Activated B cell treated with CpG ODN at 0.5 μM for 24 hours (primary cell): ENCODE measurements around the gene S100A6. TPM values are rescaled to one million over a fixed set of nuclear protein-coding genes. Genes with fewer than 3 reads are reported as not detected.
A peak's percentile ranks its signal among the peaks of the same experiment; 100 is the strongest.

Experiments used
- ATAC-seq: fragments of 200-7000 bp; cut with Tn5 transposase; one replicate; pipeline ENCODE4 v1.10.0; 2021; ENCODE audit warnings: low read depth, mild to moderate bottlenecking, moderate library complexity
- CTCF ChIA-PET: fragments of 350-600 bp; sonication (Branson Sonifier 250); formaldehyde crosslinking; loops from one replicate; lab custom pipeline; 2021; ENCODE audit warnings: antibody characterized with exemption; lab: Charles Lee
- POLR2A ChIA-PET: fragments of 350-600 bp; sonication (Branson Sonifier 250); formaldehyde crosslinking; loops from one replicate; lab custom pipeline; 2021; ENCODE audit warnings: antibody characterized with exemption; lab: Charles Lee
- DNase-seq: peaks from one replicate; pipeline ENCODE4 v3.0.0; 2022
- H3K27ac Mint-ChIP-seq: one replicate; pipeline ENCODE4 v1.8.0; 2020; ENCODE audit warnings: mixed read lengths
- H3K27me3 Mint-ChIP-seq: one replicate; pipeline ENCODE4 v1.8.0; 2021; ENCODE audit warnings: mixed read lengths
- H3K36me3 Mint-ChIP-seq: one replicate; pipeline ENCODE4 v1.8.0; 2021; ENCODE audit warnings: low read depth, mixed read lengths
- H3K4me1 Mint-ChIP-seq: one replicate; pipeline ENCODE4 v1.8.0; 2021; ENCODE audit warnings: mixed read lengths
- H3K4me3 Mint-ChIP-seq: one replicate; pipeline ENCODE4 v1.8.0; 2020; ENCODE audit warnings: mild to moderate bottlenecking, mixed read lengths
- H3K9me3 Mint-ChIP-seq: one replicate; pipeline ENCODE4 v1.8.0; 2020; ENCODE audit warnings: mixed read lengths
- intact Hi-C: fragments of 100-400 bp; cut with micrococcal nuclease; formaldehyde crosslinking; loops from one replicate; pipeline ENCODE4 v1.15.1; 2024
- total RNA-seq: library from RNA; stranded (reverse); gene quantifications from 2 replicates; pipeline ENCODE4 v1.2.3, GENCODE V29; 2022
- TF ChIP-seq, protein P1 (sequence below): fragments of 200-600 bp; IDR thresholded peaks from one replicate; pipeline ENCODE4 v1.8.0; 2022; ENCODE audit warnings: antibody characterized with exemption, mild to moderate bottlenecking

Gene S100A6
- total RNA-seq, 1 donor from 2014 or later = 166 TPM

DNA sequence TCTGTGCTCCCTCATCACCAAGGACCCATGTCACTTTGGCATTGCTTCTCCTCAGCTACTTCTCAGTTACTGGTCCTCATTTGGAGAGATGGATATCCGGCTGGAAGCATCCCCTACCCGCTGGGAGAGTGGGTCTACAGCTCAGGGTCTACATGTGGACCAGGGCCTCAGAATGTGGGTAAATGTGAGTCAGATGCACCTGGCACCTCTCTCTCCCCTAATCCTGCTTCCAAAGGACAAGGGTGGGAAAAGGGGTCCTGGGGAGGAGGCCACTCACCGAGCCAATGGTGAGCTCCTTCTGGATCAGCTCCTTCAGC, 908 bp downstream of the S100A6 start:
- TF ChIP-seq, protein P1, sequence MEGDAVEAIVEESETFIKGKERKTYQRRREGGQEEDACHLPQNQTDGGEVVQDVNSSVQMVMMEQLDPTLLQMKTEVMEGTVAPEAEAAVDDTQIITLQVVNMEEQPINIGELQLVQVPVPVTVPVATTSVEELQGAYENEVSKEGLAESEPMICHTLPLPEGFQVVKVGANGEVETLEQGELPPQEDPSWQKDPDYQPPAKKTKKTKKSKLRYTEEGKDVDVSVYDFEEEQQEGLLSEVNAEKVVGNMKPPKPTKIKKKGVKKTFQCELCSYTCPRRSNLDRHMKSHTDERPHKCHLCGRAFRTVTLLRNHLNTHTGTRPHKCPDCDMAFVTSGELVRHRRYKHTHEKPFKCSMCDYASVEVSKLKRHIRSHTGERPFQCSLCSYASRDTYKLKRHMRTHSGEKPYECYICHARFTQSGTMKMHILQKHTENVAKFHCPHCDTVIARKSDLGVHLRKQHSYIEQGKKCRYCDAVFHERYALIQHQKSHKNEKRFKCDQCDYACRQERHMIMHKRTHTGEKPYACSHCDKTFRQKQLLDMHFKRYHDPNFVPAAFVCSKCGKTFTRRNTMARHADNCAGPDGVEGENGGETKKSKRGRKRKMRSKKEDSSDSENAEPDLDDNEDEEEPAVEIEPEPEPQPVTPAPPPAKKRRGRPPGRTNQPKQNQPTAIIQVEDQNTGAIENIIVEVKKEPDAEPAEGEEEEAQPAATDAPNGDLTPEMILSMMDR = no peak
- peak overlapping the region; percentile 84 for H3K27ac Mint-ChIP-seq
- H3K4me3 Mint-ChIP-seq = peak overlapping the region; percentile 93
- ATAC-seq (no peak), DNase-seq (no peak)
- intact Hi-C loops = loop anchor here (5.0 kb wide), 1 partner anchor 137 kb away; the partner anchor contains the start of gene ILF2
- H3K36me3 Mint-ChIP-seq = peaks cover 10% of the 10 kb centered on the region
- no peaks in the 10 kb centered on the region for H3K9me3 Mint-ChIP-seq
- no peaks in the 10 kb centered on the region for H3K27me3 Mint-ChIP-seq
- ChIA-PET POLR2A (interaction anchor here (0.5 to 7.9 kb wide), 17 partner anchors 8 to 456 kb away, joined by 3 to 115 read pairs (median 3); partner anchors contain the start of genes CHTOP, CREB3L4, S100A2 and S100A4), CTCF (interaction anchor here (1.2 to 6.4 kb wide), 6 partner anchors 10 to 92 kb away, joined by 3 to 119 read pairs (median 6); partner anchors contain the start of genes S100A13 and S100A2)
- peaks cover 50% of the 10 kb centered on the region for H3K4me1 Mint-ChIP-seq

DNA sequence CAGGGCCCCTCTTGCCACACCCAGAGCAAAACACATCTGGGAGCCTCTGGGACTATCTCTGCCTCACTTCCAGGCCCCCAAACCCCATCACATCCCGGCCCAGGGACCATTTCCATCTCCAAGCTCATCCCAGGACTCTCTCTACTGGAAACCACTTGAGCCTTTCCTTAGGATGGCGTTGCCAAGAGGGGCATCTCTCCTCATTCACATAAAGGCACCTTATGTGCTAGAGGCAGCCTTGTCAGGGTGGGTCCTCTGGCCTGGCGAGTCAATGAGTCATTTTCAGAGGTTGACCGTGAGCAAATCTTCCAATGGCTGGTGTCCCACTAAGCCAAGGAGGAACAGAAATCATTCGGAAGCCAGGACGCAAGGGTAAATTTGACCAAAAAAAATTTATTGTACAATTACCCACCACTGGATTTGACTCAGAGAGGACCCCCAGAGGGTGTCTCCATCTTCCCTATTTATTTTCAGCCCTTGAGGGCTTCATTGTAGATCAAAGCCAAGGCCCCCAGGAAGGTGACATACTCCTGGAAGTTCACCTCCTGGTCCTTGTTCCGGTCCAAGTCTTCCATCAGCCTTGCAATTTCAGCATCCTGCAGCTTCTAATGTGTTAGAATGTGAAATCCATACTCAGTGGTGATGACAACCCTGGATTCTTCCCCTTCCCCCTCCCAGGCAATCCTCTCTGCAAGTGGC, 1.4 kb downstream of the S100A6 start:
- intact Hi-C loops = loop anchor here (5.0 kb wide), 1 partner anchor 138 kb away; the partner anchor contains the start of gene ILF2
- DNase-seq = no peak
- peak overlapping the region; percentile 84 for H3K27ac Mint-ChIP-seq
- H3K4me3 Mint-ChIP-seq = peak overlapping the region; percentile 93
- H3K4me1 Mint-ChIP-seq = peaks cover 45% of the 10 kb centered on the region
- H3K27me3 Mint-ChIP-seq = no peaks in the 10 kb centered on the region
- TF ChIP-seq, protein P1 = no peak
- ChIA-PET POLR2A (interaction anchor here (0.6 to 7.9 kb wide), 7 partner anchors 10 to 137 kb away, joined by 3 to 115 read pairs (median 27); partner anchors contain the start of genes CHTOP, S100A2 and S100A4), CTCF (interaction anchor here (1.2 to 6.4 kb wide), 7 partner anchors 11 to 93 kb away, joined by 3 to 119 read pairs (median 8); partner anchors contain the start of genes S100A13, S100A2 and S100A4)
- peaks cover 10% of the 10 kb centered on the region for H3K36me3 Mint-ChIP-seq
- no peak for ATAC-seq
- H3K9me3 Mint-ChIP-seq = no peaks in the 10 kb centered on the region

DNA sequence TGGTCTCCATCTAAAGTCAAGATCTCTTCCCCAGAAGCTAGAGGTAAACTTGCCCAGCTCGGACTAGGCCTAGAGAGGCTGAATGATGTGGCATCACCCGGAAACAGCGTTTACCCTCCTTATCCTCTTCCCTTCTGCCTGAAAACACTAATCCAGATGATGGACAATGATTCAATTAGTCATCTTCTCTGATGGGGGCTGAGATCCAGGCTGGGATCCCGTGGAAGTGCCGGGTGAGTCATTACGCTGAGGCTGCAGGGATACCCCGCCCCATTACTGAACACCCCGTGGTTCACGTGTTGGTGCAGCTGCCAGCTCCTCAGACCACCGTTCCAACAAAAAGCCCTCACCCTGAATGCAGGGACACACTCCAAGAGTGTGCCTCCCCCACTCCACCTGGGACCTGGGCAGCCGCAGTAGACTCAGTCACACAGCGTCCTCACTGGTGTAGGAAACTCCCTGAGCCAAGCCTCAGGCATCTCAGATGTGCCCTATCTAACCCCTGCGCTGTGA, 2.0 kb downstream of the S100A6 start:
- POLR2A ChIA-PET = interaction anchor here (1.0 to 7.9 kb wide), 5 partner anchors 8 to 101 kb away, joined by 3 to 115 read pairs (median 44); partner anchors contain the start of genes CHTOP, S100A2 and S100A4
- ATAC-seq (no peak), DNase-seq (no peak)
- H3K36me3 Mint-ChIP-seq = peaks cover 10% of the 10 kb centered on the region
- intact Hi-C loops = loop anchor here (1.0 to 5.0 kb wide), 4 partner anchors 22 to 139 kb away; partner anchors contain the start of genes CHTOP and ILF2
- peak overlapping the region; percentile 24 for H3K27ac Mint-ChIP-seq
- H3K4me3 Mint-ChIP-seq = no peak overlapping the region
- H3K9me3 Mint-ChIP-seq = no peaks in the 10 kb centered on the region
- no peaks in the 10 kb centered on the region for H3K27me3 Mint-ChIP-seq
- H3K4me1 Mint-ChIP-seq = peaks cover 45% of the 10 kb centered on the region
- CTCF ChIA-PET = interaction anchor here (0.8 to 6.4 kb wide), 11 partner anchors 11 to 106 kb away, joined by 3 to 119 read pairs (median 6); partner anchors contain the start of genes S100A2 and S100A4
- TF ChIP-seq, protein P1 = no peak

DNA sequence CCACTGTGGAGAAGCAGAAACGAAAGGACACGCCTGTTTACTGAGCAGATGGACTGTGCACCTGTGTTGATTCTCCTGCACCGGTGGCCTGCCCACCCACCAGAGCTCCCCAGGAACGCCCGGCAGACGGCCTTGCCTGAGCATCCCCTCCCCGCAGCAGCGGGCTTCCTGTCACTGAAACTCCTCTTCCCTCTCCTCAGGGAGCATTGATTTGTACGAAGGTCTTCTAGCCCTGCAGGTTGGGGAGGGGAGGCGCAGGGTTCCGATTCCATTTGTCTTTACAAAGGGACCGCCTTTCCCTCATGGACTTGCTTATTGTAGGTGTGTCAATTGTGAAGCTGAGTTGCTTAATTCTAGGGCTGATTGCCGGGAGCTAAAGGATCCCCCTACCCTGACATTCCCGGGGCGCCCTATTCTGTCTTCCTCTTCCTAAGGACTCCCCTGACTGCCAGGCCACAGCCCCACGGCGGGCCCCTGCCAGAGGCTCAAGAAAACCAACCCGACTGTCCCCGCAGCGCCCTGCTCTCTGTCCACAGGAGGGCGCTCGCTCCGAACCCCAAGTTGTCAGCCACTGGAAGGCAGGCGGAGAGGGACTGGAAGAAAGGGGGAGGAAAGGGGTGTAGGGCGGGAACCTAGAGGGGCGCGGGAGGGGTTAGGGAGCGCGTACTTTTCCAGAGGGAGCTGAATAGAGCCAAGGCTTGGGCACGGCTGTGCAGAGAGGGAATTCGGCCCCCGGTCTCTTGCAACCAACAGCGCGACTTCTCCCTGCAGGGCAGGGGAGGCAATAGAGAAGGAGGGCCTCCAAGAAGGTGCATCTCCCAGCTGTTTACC, 2.8 kb downstream of the S100A6 start:
- Mint-ChIP-seq H3K27ac (peak overlapping the region; percentile 13), H3K36me3 (peaks cover 10% of the 10 kb centered on the region), H3K4me1 (peaks cover 45% of the 10 kb centered on the region), H3K4me3 (peak overlapping the region; percentile 48), H3K27me3 (no peaks in the 10 kb centered on the region), H3K9me3 (no peaks in the 10 kb centered on the region)
- CTCF ChIA-PET = interaction anchor here (0.8 to 6.4 kb wide), 13 partner anchors 12 to 107 kb away, joined by 3 to 119 read pairs (median 6); partner anchors contain the start of genes S100A2 and S100A4
- intact Hi-C loops = loop anchor here (1.0 to 5.0 kb wide), 4 partner anchors 22 to 139 kb away; partner anchors contain the start of genes CHTOP and ILF2
- DNase-seq (peak; percentile 60), ATAC-seq (peak; percentile 26)
- POLR2A ChIA-PET = interaction anchor here (0.6 to 7.9 kb wide), 11 partner anchors 7 to 147 kb away, joined by 3 to 115 read pairs (median 7); partner anchors contain the start of genes CHTOP, S100A2, S100A4 and S100A5
- TF ChIP-seq, protein P1 = no peak
